SIG-M5 (cell line): ENCODE data around the gene SLC35A4.
A peak's percentile ranks its signal among the peaks of the same experiment; 100 is the strongest.
"Not testable (repeated sequence)": the region's sequence is repeated elsewhere in the genome, so short reads cannot be mapped to it uniquely, and the experiment has no call there.

ENCODE experiments used
- DNase-seq: peaks from one replicate; lab custom pipeline; 2025; lab: John Stamatoyannopoulos, UW

The SLC35A4 gene

DNA sequence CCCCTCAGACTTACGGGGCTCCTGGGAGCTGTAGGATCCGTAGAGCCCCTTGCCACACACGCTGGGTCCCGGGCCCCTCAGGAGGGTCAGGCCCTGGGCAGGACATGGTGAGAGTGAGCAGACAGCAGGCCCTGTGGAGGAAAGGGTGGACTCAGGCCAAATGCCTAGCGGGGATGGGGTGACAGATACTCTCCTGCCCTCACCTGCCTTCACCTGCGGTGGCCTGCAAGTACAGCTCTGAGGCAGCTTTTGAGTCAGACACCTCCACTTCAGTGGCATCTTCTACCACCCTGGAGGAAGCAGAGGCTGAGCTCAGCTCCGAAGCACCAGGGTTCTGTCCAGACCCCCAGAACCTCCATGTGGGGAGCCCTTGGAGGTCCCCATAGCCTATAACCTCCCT is 26.2 kb downstream of the SLC35A4 start:
- no peak for DNase-seq

DNA sequence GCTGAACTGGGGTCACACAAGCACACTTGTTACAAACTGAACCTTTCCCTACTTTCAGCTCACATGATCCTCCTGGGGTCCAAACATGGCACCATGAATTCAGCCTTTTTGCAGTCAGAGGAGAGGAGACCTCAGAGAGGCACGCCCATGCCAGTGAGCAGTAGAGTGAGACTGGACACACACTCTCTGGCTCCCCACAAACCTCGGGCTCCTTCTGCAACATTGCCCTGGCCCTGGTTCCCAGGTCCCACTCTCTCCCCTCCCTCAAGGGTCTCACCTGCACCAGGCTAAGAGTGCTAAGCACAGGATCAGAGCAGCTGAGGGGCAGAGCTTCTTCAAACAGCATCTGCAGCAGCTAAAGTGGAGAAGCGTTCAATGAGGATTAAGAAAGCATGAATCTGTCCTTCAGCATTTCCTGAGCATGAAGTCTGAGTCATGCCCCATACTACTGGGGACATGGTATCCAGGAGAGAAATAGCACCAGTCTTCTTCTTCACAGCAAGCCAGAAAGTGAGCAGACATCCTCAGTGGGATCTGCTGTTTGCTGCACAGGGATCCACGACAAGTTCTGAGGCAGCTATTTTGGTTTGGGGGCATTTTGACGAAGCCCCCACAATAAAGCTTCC is 27.2 kb downstream of the SLC35A4 start:
- no peak for DNase-seq

DNA sequence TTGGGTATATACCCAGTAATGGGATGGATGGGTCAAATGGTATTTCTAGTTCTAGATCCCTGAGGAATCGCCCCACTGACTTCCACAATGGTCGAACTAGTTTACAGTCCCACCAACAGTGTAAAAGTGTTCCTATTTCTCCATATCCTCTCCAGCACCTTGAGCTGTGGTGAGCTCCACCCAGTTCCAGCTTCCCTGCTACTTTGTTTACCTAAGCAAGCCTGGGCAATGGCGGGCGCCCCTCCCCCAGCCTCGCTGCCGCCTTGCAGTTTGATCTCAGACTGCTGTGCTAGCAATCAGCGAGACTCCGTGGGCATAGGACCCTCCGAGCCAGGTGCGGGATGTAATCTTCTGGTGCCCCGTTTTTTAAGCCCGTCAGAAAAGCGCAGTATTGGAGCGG is 28.4 kb downstream of the SLC35A4 start:
- not testable (repeated sequence) for DNase-seq

DNA sequence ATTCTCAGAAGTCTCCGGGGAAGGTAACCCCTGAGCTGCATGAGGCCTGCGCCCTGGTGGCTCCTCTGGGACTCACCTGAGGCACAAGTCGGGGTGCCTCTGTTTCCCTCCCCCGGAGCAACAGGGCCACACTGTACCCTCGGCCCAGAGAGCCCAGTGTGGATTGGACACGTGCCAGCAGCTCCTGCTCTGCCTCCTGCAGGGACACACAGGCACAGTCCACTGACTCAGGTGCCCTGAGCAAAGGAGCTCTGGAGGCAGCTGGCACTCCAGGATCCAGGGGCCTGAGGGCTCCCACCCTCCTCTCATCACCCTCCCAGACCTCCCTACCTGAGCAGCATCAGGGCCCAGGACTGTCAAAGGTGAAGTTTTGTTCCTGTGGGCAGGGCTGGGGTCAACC is 29.5 kb downstream of the SLC35A4 start:
- no peak for DNase-seq

GRCh38 chr5:140595538-140596300 is 31.1 kb downstream of the SLC35A4 start:
- DNase-seq: peak; percentile 87

DNA sequence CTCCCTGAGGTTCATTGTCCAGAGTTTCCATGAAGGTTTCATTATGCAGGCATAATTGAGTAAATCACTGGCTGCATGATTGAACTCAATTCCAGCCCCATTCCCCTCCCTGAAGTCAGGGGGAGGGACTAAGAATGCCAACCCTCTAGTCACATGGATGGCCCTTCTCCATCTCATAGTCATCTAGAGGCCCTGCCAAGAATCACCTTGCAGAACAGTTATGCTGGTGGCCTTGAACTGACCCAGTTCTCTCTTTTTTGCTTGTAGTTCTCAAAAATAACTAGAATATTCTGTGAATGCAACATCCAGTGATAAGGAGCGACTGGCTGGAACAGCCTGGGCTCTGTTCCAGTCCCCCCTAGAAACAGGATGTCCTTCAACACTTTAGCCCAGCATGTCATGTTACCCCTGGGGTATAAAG is 31.7 kb downstream of the SLC35A4 start:
- DNase-seq: no peak

- no peak for DNase-seq
Measured at GRCh38 chr5:140598836-140599235, 34.2 kb downstream of the SLC35A4 start.

DNA sequence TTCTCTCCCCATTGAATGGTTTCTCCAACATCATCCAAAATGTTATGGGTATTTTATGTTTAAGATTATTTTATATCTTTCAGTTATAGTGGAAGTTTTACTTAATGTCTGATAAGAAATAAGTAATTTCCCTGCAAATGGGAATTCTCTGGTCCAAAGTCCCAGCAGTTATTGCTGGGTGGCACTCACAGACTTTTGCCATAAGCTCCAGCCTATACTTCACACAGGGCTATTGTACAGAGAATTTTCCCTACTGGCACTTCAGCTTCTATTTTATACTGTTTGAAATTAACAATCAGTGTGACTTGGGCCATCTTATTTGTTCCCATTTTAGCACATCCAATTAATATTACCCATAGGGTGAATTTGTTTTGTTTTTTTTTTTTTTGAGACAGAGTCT is 35.5 kb downstream of the SLC35A4 start:
- no peak for DNase-seq

DNA sequence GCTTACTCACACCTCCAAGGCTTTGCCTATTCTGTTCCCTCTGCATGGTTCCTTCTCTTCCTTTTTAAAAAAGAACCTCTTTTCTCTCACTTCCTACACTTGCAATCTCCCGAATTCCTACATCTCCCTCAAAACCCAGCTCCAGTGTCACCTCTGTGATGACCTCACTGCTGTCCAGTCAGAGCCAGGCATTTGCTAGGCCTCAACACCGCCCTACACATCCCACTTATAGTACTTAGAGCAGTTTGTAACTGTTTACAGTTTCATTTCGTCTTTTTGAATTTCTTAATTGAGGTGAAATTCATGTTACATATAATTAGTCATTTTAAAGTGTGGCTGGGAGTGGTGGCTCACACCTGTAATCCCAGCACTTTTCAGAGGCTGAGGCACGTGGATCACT is 37.5 kb downstream of the SLC35A4 start:
- DNase-seq: no peak

DNA sequence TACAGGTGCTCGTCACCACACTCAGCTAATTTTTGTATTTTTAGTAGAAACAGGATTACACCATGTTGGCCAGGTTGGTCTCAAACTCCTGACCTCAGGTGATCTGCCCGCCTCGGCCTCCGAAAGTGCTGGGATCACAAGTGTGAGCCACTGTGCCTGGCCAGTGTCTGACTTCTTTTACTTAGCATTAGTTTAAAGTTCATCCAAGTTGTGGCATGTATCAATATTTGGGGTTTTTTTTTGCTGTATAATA is 38.7 kb downstream of the SLC35A4 start:
- DNase-seq: not testable (repeated sequence)

DNA sequence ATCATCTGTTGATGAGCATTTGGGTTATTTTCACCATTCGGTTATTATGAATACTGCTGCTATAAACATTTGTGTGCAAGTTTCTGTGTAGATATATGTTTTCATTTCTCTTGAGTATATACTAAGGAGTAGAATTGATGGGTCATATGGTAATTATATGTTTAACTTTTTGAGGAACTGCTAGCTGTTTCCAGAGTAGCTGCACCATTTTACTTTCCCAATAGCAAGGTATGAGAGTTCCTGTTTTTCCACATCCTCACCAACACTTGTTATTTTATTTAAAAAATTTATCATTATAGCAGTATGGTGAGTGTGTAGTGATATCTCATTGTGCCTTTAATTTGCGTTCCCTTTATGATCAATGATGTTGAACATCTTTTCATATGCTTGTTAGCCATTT is 39.1 kb downstream of the SLC35A4 start:
- no peak for DNase-seq

DNA sequence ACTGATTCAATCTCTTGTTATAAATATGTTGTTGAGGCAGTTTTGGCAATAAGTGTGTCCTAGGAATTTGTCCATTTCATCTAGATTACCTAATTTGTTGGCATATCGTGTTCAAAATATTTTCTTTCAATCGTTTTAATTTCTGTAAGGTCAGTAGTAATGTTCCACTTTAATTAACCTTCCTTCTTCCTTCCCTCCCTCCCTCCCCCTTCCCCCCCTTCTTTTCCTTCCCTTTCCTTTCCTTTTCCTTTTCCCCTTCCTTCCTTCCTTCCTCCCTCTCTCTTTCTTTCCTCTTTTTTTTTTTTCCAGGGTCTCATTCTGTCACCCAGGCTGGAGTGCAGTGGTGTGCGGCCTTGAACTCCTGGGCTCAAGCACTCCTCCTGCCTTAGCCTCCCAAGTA is 41.3 kb downstream of the SLC35A4 start:
- no peak for DNase-seq

GRCh38 chr5:140607031-140607430 is 42.4 kb downstream of the SLC35A4 start:
- peak; percentile 49 for DNase-seq

DNA sequence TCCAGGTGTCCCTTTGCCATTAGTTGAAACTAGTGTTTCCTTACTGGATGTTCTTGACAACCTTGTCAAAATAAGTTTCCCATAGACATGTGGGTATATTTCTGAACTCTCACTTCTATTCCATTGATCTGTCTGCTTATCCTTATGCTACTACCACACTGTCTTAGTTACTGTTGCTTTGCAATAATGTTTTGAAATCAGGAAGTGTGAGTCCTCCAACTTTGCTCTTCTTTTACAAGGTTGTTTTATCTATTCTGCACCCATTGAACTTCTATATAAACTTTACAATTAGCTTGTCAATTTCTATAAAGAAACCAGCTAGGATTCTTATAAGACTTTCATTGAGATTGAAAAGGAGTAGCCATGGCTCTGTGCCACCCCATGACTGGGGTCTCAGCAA is 44.1 kb downstream of the SLC35A4 start:
- peak; percentile 50 for DNase-seq

DNA sequence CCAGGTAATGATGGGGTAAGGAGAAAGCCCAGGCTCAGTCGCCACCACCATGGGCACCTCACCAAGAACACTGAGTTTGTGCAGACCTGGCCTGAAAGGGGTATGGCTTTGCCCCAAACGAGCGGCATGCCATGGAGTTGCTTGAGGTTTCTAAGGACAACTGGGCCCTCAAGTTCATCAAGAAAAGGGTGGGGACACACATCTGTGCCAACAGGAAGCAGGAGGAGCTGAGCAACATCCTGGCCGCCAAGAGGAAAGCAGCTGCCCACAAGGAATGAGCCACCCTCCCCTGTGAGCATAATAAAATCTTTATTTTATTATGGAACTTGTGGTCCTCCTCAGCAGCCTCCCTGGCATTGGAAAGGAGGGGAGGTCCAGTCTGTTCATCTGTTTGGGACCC is 44.5 kb downstream of the SLC35A4 start:
- no peak for DNase-seq

DNA sequence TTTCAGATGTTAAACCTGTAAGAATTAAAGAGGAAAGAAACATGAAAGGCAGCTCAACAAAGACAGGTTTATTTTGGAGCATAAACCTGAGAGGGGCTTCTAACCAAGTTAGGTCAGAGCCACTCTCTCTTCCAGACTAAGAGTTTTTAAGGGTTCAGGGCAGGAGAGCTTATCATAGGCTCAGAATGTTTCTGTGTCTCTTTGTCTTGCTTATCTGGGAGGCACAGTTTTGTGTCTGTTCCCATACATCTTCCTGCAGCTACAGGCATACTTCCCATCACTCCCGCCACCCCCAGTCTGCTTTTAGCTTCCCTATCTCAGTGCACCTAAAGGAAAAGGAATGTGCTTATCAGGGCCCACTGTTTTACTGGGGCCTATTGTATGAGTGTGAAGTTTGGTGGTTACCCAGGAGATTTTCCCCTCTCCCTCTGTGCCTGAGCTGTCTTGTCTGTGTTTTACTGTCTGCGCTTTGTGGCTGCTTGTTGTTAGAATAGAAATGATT is 46.4 kb downstream of the SLC35A4 start:
- DNase-seq: no peak
